Adrenal gland (tissue), 5 donors: Measurements from ENCODE around the gene GNB3.

ENCODE experiments used
- POLR2A ChIP-seq, 2 donors: fragments of 450-650 bp; IDR thresholded peaks; one replicate each; pipeline ENCODE4 v1.6.1; 2017; ENCODE audit warnings: antibody characterized with exemption in 2 of 2, mild to moderate bottlenecking in 2 of 2, moderate library complexity in 1 of 2
- TF ChIP-seq, protein P1 (sequence below), 6 experiments: fragments of 450-650 bp in 4 of 6; fragments of 200-600 bp in 2 of 6; sonication (generic) in 1 of 6; IDR thresholded peaks; 1 replicate in 5 of 6; 2 replicates in 1 of 6; pipeline versions ENCODE4 v1.5.1 to v1.8.0; 2016 to 2021; ENCODE audit warnings: antibody characterized with exemption in 6 of 6, mild to moderate bottlenecking in 2 of 6, moderate library complexity in 1 of 6
- donor health status: DM: no; HTN: no; CAD: no.

DNA sequence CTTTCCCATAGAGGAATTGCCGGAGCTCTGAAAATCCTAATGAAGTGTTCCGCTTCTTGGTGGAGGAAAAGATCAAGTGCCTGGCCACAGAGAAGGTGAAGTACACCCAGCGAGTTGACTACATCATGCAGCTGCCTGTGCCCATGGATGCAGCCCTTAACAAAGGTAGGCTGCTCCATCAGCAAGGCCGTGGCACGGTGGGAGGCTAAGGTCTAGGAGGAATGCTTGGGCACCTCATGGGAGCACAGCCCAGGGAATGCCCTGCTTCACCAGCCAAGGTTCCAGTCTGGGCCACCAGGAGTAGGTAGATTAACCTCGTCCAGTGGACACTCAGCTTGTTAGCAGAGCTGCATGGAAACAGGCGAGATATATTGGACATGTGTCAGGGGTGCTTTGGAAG lies 20.2 kb downstream of the GNB3 start:
- TF ChIP-seq, protein P1, sequence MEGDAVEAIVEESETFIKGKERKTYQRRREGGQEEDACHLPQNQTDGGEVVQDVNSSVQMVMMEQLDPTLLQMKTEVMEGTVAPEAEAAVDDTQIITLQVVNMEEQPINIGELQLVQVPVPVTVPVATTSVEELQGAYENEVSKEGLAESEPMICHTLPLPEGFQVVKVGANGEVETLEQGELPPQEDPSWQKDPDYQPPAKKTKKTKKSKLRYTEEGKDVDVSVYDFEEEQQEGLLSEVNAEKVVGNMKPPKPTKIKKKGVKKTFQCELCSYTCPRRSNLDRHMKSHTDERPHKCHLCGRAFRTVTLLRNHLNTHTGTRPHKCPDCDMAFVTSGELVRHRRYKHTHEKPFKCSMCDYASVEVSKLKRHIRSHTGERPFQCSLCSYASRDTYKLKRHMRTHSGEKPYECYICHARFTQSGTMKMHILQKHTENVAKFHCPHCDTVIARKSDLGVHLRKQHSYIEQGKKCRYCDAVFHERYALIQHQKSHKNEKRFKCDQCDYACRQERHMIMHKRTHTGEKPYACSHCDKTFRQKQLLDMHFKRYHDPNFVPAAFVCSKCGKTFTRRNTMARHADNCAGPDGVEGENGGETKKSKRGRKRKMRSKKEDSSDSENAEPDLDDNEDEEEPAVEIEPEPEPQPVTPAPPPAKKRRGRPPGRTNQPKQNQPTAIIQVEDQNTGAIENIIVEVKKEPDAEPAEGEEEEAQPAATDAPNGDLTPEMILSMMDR (IDR thresholded peaks at IDR 0.05), result no peak
- TF ChIP-seq POLR2A (IDR thresholded peaks at IDR 0.05), result no peak
